ENCODE measurements around the gene MACROH2A1.

DNA sequence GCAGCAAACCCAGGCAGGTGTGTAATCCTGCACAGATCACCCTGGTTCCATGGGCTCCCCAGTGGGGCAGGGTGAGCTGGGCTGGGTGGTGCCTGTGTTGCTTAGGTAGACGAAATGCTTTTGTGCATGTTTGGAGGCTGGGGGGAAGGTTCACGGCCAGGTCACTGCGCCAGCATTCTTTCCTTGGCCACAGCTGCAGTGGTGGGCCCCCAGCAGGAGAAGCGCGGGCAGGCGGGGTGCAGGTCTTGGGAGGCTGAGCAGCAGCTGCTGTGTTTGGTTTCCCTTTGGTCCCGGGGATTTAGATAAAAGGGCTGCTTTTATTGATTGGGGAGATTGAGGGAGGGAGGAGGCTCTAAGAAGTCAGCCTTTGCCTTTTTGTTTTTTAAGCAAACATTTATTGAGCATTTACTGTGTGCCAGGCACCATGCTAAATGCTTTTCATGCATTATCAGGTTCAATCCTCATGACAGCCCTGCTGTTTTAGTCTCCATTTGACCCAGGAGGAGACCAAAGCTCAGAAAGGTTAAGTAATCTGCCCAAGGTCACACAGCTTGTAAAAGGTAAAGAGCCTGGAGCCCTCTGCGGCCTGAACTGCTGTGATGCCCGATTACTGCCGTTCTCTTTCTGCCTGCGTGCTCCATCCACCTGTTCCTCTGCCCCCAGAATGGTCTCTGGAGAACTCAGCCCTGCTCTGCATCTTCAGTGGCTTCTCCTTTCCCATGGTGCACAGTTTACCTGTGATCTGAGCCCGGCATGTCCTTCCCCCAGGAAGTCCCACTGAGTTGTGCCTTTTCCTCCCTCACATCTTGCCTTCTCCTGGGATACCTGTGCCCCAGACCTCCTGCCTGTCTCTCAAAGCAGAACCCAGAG lies 94.4 kb downstream of the MACROH2A1 start:
- TF ChIP-seq, protein P1, sequence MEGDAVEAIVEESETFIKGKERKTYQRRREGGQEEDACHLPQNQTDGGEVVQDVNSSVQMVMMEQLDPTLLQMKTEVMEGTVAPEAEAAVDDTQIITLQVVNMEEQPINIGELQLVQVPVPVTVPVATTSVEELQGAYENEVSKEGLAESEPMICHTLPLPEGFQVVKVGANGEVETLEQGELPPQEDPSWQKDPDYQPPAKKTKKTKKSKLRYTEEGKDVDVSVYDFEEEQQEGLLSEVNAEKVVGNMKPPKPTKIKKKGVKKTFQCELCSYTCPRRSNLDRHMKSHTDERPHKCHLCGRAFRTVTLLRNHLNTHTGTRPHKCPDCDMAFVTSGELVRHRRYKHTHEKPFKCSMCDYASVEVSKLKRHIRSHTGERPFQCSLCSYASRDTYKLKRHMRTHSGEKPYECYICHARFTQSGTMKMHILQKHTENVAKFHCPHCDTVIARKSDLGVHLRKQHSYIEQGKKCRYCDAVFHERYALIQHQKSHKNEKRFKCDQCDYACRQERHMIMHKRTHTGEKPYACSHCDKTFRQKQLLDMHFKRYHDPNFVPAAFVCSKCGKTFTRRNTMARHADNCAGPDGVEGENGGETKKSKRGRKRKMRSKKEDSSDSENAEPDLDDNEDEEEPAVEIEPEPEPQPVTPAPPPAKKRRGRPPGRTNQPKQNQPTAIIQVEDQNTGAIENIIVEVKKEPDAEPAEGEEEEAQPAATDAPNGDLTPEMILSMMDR (IDR thresholded peaks at IDR 0.05), result no peak
- TF ChIP-seq POLR2A (IDR thresholded peaks at IDR 0.05) (no peak), POLR2AphosphoS5 (IDR thresholded peaks at IDR 0.05; ENCODE audit: insufficient read depth in 1 of 2, low read depth in 1 of 2) (no peak)

Measured in vagina (tissue), 2 donors.